OCI-LY7 (cell line): Measurements from ENCODE around the gene IGSF3.

Experiments
- CTCF ChIP-seq: fragments of 200-600 bp; sonication (generic); conservative IDR thresholded peaks from 2 replicates; pipeline ENCODE4 v1.5.1; 2014; ENCODE audit warnings: mild to moderate bottlenecking, antibody characterized with exemption, low read length, moderate library complexity, mixed read lengths
- EZH2phosphoT487 ChIP-seq: fragments of 200-600 bp; sonication (generic); IDR thresholded peaks from 2 replicates; pipeline ENCODE4 v1.6.1; 2018; ENCODE audit warnings: low read depth, borderline replicate concordance, mild to moderate bottlenecking, mixed run types, antibody characterized with exemption, low read length, moderate library complexity, mixed read lengths

- TF ChIP-seq CTCF (no peak), EZH2phosphoT487 (no peak)
Measured at GRCh38 chr1:116716391-116716790, 48.9 kb upstream of the IGSF3 start.
